Measurements from ENCODE around the gene A1CF.

Gene A1CF

GRCh38 chr10:50846753-50847152 is 38.7 kb downstream of the A1CF start:
- Histone ChIP-seq H3K36me3 (ENCODE audit: insufficient read depth, insufficient read length, low read length) (no peaks in the 10 kb centered on the region), H3K4me1 (ENCODE audit: insufficient read depth, insufficient read length) (no peaks in the 10 kb centered on the region), H3K4me3 (ENCODE audit: insufficient read length, low read depth) (no peak overlapping the region), H3K9ac (ENCODE audit: insufficient read length, low read depth) (no peak overlapping the region), H3K9me3 (ENCODE audit: insufficient read depth, low read length) (no peaks in the 10 kb centered on the region), H3K27me3 (ENCODE audit: insufficient read depth, insufficient read length) (no peaks in the 10 kb centered on the region)
- TF ChIP-seq YY1 (IDR thresholded peaks at IDR 0.05; ENCODE audit: insufficient read depth, insufficient read length), result no peak
- TF ChIP-seq ZNF274 (IDR thresholded peaks at IDR 0.05; ENCODE audit: low read depth, low read length), result no peak
- no peak for TF ChIP-seq SUZ12 (IDR thresholded peaks at IDR 0.05; ENCODE audit: extremely low read depth, insufficient read depth, insufficient read length)
- no peak for DNase-seq (ENCODE audit: low read depth, low spot score)

- Histone ChIP-seq H3K36me3 (ENCODE audit: insufficient read depth, insufficient read length, low read length) (no peaks in the 10 kb centered on the region), H3K4me1 (ENCODE audit: insufficient read depth, insufficient read length) (no peaks in the 10 kb centered on the region), H3K9me3 (ENCODE audit: insufficient read depth, low read length) (no peaks in the 10 kb centered on the region), H3K4me3 (ENCODE audit: insufficient read length, low read depth) (no peak overlapping the region), H3K9ac (ENCODE audit: insufficient read length, low read depth) (no peak overlapping the region), H3K27me3 (ENCODE audit: insufficient read depth, insufficient read length) (no peaks in the 10 kb centered on the region)
- TF ChIP-seq ZNF274 (IDR thresholded peaks at IDR 0.05; ENCODE audit: low read depth, low read length), result no peak
- DNase-seq (ENCODE audit: low read depth, low spot score), result no peak
These were observed 48.3 kb downstream of the A1CF start for GRCh38 chr10:50837095-50837494.

GRCh38 chr10:50832171-50832751 is 53.2 kb downstream of the A1CF start:
- H3K27me3 ChIP-seq (ENCODE audit: insufficient read depth, insufficient read length), result no peaks in the 10 kb centered on the region
- no peak overlapping the region for H3K4me3 ChIP-seq (ENCODE audit: insufficient read length, low read depth)
- TF ChIP-seq YY1 (IDR thresholded peaks at IDR 0.05; ENCODE audit: insufficient read depth, insufficient read length) (no peak), SUZ12 (IDR thresholded peaks at IDR 0.05; ENCODE audit: extremely low read depth, insufficient read depth, insufficient read length) (no peak), ZNF274 (IDR thresholded peaks at IDR 0.05; ENCODE audit: low read depth, low read length) (no peak)
- no peak for DNase-seq (ENCODE audit: low read depth, low spot score)
- no peak overlapping the region for H3K9ac ChIP-seq (ENCODE audit: insufficient read length, low read depth)
- H3K9me3 ChIP-seq (ENCODE audit: insufficient read depth, low read length), result no peaks in the 10 kb centered on the region
- no peaks in the 10 kb centered on the region for H3K36me3 ChIP-seq (ENCODE audit: insufficient read depth, insufficient read length, low read length)
- H3K4me1 ChIP-seq (ENCODE audit: insufficient read depth, insufficient read length), result no peaks in the 10 kb centered on the region

- Histone ChIP-seq H3K4me1 (ENCODE audit: insufficient read depth, insufficient read length) (no peaks in the 10 kb centered on the region), H3K27me3 (ENCODE audit: insufficient read depth, insufficient read length) (no peaks in the 10 kb centered on the region), H3K9me3 (ENCODE audit: insufficient read depth, low read length) (no peaks in the 10 kb centered on the region), H3K9ac (ENCODE audit: insufficient read length, low read depth) (no peak overlapping the region), H3K36me3 (ENCODE audit: insufficient read depth, insufficient read length, low read length) (no peaks in the 10 kb centered on the region), H3K4me3 (ENCODE audit: insufficient read length, low read depth) (no peak overlapping the region)
- no peak for DNase-seq (ENCODE audit: low read depth, low spot score)
- TF ChIP-seq YY1 (IDR thresholded peaks at IDR 0.05; ENCODE audit: insufficient read depth, insufficient read length), result no peak
- no peak for TF ChIP-seq ZNF274 (IDR thresholded peaks at IDR 0.05; ENCODE audit: low read depth, low read length)
- no peak for TF ChIP-seq SUZ12 (IDR thresholded peaks at IDR 0.05; ENCODE audit: extremely low read depth, insufficient read depth, insufficient read length)
These were observed 55.4 kb downstream of the A1CF start for GRCh38 chr10:50830066-50830465.

GRCh38 chr10:50824782-50825181 is 60.6 kb downstream of the A1CF start:
- H3K9me3 ChIP-seq (ENCODE audit: insufficient read depth, low read length), result no peaks in the 10 kb centered on the region
- H3K9ac ChIP-seq (ENCODE audit: insufficient read length, low read depth), result no peak overlapping the region
- H3K36me3 ChIP-seq (ENCODE audit: insufficient read depth, insufficient read length, low read length), result no peaks in the 10 kb centered on the region
- TF ChIP-seq ZNF274 (IDR thresholded peaks at IDR 0.05; ENCODE audit: low read depth, low read length) (no peak), SUZ12 (IDR thresholded peaks at IDR 0.05; ENCODE audit: extremely low read depth, insufficient read depth, insufficient read length) (no peak), YY1 (IDR thresholded peaks at IDR 0.05; ENCODE audit: insufficient read depth, insufficient read length) (no peak)
- no peak for DNase-seq (ENCODE audit: low read depth, low spot score)
- no peaks in the 10 kb centered on the region for H3K4me1 ChIP-seq (ENCODE audit: insufficient read depth, insufficient read length)
- no peak overlapping the region for H3K4me3 ChIP-seq (ENCODE audit: insufficient read length, low read depth)
- no peaks in the 10 kb centered on the region for H3K27me3 ChIP-seq (ENCODE audit: insufficient read depth, insufficient read length)

- Histone ChIP-seq H3K4me1 (ENCODE audit: insufficient read depth, insufficient read length) (no peaks in the 10 kb centered on the region), H3K4me3 (ENCODE audit: insufficient read length, low read depth) (no peak overlapping the region), H3K27me3 (ENCODE audit: insufficient read depth, insufficient read length) (no peaks in the 10 kb centered on the region), H3K9ac (ENCODE audit: insufficient read length, low read depth) (no peak overlapping the region), H3K36me3 (ENCODE audit: insufficient read depth, insufficient read length, low read length) (no peaks in the 10 kb centered on the region), H3K9me3 (ENCODE audit: insufficient read depth, low read length) (no peaks in the 10 kb centered on the region)
- DNase-seq (ENCODE audit: low read depth, low spot score), result no peak
- TF ChIP-seq SUZ12 (IDR thresholded peaks at IDR 0.05; ENCODE audit: extremely low read depth, insufficient read depth, insufficient read length) (no peak), YY1 (IDR thresholded peaks at IDR 0.05; ENCODE audit: insufficient read depth, insufficient read length) (no peak), ZNF274 (IDR thresholded peaks at IDR 0.05; ENCODE audit: low read depth, low read length) (no peak)
These were observed 61.6 kb downstream of the A1CF start for GRCh38 chr10:50823789-50824188.

GRCh38 chr10:50809596-50809995 is 75.8 kb downstream of the A1CF start:
- no peak for DNase-seq (ENCODE audit: low read depth, low spot score)
- H3K27me3 ChIP-seq (ENCODE audit: insufficient read depth, insufficient read length), result no peaks in the 10 kb centered on the region
- no peak overlapping the region for H3K9ac ChIP-seq (ENCODE audit: insufficient read length, low read depth)
- no peaks in the 10 kb centered on the region for H3K36me3 ChIP-seq (ENCODE audit: insufficient read depth, insufficient read length, low read length)
- no peaks in the 10 kb centered on the region for H3K4me1 ChIP-seq (ENCODE audit: insufficient read depth, insufficient read length)
- H3K9me3 ChIP-seq (ENCODE audit: insufficient read depth, low read length), result no peaks in the 10 kb centered on the region
- TF ChIP-seq SUZ12 (IDR thresholded peaks at IDR 0.05; ENCODE audit: extremely low read depth, insufficient read depth, insufficient read length), result no peak
- no peak for TF ChIP-seq ZNF274 (IDR thresholded peaks at IDR 0.05; ENCODE audit: low read depth, low read length)
- no peak for TF ChIP-seq YY1 (IDR thresholded peaks at IDR 0.05; ENCODE audit: insufficient read depth, insufficient read length)
- no peak overlapping the region for H3K4me3 ChIP-seq (ENCODE audit: insufficient read length, low read depth)

Measured in NT2/D1 (cell line).